GM12875 (cell line): ENCODE data around the gene MYO5A.

Source experiments
- H3K4me3 ChIP-seq: one replicate; pipeline ENCODE4 v1.5.1; 2011; ENCODE audit warnings: low read depth, low read length, control low read depth
- TF ChIP-seq, protein P1 (sequence below): IDR thresholded peaks from 2 replicates; pipeline ENCODE4 v1.5.1; 2011; ENCODE audit warnings: low read depth, mild to moderate bottlenecking, control low read depth, inconsistent platforms, low read length, moderate library complexity, borderline replicate concordance; ENCODE audit not compliant: insufficient read depth

MYO5A gene

GRCh38 chr15:52378746-52379394, 149.8 kb downstream of the MYO5A start:
- no peak overlapping the region for H3K4me3 ChIP-seq
- TF ChIP-seq, protein P1, sequence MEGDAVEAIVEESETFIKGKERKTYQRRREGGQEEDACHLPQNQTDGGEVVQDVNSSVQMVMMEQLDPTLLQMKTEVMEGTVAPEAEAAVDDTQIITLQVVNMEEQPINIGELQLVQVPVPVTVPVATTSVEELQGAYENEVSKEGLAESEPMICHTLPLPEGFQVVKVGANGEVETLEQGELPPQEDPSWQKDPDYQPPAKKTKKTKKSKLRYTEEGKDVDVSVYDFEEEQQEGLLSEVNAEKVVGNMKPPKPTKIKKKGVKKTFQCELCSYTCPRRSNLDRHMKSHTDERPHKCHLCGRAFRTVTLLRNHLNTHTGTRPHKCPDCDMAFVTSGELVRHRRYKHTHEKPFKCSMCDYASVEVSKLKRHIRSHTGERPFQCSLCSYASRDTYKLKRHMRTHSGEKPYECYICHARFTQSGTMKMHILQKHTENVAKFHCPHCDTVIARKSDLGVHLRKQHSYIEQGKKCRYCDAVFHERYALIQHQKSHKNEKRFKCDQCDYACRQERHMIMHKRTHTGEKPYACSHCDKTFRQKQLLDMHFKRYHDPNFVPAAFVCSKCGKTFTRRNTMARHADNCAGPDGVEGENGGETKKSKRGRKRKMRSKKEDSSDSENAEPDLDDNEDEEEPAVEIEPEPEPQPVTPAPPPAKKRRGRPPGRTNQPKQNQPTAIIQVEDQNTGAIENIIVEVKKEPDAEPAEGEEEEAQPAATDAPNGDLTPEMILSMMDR: no peak

DNA sequence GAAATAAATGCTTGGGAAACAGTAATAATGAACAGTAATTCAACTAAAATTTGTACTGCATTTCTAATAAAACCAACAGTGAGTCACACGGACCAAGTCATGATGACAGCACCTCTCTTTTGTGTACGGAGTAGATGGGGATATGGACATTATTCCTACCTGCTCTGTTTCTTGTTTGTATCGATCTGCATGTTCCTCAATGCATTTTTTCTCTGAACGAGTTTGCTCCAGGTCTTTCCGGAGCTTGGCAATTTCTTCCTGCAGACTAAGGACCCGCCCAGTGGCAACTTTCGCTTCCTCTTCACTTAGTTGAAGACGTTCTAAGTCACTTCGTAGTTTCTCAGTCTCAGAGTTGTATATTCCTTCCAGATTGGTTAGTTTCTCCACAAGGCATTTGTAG, 158.7 kb downstream of the MYO5A start:
- TF ChIP-seq, protein P1: no peak
- H3K4me3 ChIP-seq: no peak overlapping the region

DNA sequence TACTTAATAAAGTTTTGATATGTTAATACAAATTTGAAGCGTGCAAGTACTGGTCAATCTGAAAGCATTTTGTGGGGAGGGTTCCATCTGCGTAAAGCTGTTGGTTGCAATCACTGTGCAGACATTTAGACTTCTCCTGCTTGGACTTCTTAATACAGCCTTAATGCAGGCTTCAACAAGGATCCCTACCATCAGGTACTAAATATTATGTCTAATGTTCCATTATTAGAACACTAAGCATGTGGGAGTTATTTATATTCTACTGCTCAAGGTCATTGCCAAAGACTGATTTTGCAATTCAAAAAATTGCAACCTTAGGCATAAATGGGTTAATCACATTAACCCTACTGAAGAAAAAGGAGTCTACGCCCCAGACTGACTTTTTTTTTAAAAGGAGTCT, 159.2 kb downstream of the MYO5A start:
- TF ChIP-seq, protein P1: no peak
- no peak overlapping the region for H3K4me3 ChIP-seq

GRCh38 chr15:52369030-52369429, 159.7 kb downstream of the MYO5A start:
- no peak overlapping the region for H3K4me3 ChIP-seq
- TF ChIP-seq, protein P1: no peak

- H3K4me3 ChIP-seq: no peak overlapping the region
- TF ChIP-seq, protein P1: no peak
These were observed 160.3 kb downstream of the MYO5A start for GRCh38 chr15:52368402-52368801.

DNA sequence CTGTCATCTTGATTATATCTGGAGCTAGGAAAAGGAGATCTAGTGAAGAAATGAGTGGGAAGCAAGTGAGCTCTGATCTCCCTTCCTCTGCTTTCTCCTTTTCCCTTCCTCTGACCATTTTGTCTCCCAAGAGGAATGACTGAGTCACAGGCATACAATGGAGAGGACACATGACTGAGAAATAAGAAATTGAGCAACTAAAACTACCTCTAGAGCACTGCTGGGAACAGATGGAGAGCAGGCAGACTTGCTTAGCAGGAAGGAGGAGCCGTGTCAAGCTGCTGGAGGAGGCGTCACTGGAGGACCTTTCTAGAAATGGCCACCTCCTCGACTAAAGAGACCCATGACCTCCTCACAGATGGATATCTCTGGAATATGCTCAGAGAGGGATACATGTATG, 166.2 kb downstream of the MYO5A start:
- TF ChIP-seq, protein P1: no peak

GRCh38 chr15:52361975-52362494, 166.6 kb downstream of the MYO5A start:
- TF ChIP-seq, protein P1: no peak
- no peak overlapping the region for H3K4me3 ChIP-seq

More for the DNA sequence above, 166.2 kb downstream of the MYO5A start:
- H3K4me3 ChIP-seq: no peak overlapping the region
